ENCODE results near the gene SUSD4. TPM values are rescaled to one million over a fixed set of nuclear protein-coding genes. Genes with fewer than 3 reads are reported as not detected.
A peak's percentile ranks its signal among the peaks of the same experiment; 100 is the strongest.

The SUSD4 gene
- total RNA-seq, 4 donors from 2014 or later = 0.73 to 8.4 TPM; not detected in 2

- intact Hi-C loops (cut with DNase I; ENCODE audit: low total_unique reads) = no loop called here
- Histone ChIP-seq H3K36me3 (no peaks in the 10 kb centered on the region), H3K9me3 (no peaks in the 10 kb centered on the region), H3K27me3 (no peaks in the 10 kb centered on the region), H3K27ac (no peak overlapping the region), H3K4me3 (no peak overlapping the region), H3K4me1 (no peaks in the 10 kb centered on the region)
- TF ChIP-seq CTCF (IDR thresholded peaks at IDR 0.05) (no peak), POLR2A (IDR thresholded peaks at IDR 0.05) (no peak)
- DNase-seq = no peak
Observed at GRCh38 chr1:223378754-223379153, 14.8 kb upstream of the SUSD4 start.

GRCh38 chr1:223374064-223374610 lies 10.2 kb upstream of the SUSD4 start:
- TF ChIP-seq POLR2A (IDR thresholded peaks at IDR 0.05) = no peak
- Histone ChIP-seq H3K4me3 (no peak overlapping the region), H3K4me1 (no peaks in the 10 kb centered on the region), H3K36me3 (no peaks in the 10 kb centered on the region), H3K9me3 (no peaks in the 10 kb centered on the region), H3K27ac (no peak overlapping the region), H3K27me3 (no peaks in the 10 kb centered on the region)
- intact Hi-C loops (cut with DNase I; ENCODE audit: low total_unique reads) = no loop called here
- DNase-seq = no peak

- TF ChIP-seq POLR2A (IDR thresholded peaks at IDR 0.05) (no peak), CTCF (IDR thresholded peaks at IDR 0.05) (no peak)
- no peak for DNase-seq
- H3K27ac ChIP-seq = no peak overlapping the region
Observed at GRCh38 chr1:223364685-223365382, 858 bp upstream of the SUSD4 start.

GRCh38 chr1:223363057-223363855 lies 720 bp downstream of the SUSD4 start:
- peak overlapping the region; percentile 35 to 49 for H3K4me3 ChIP-seq
- no peaks in the 10 kb centered on the region for H3K36me3 ChIP-seq
- peaks cover 0 to 15% of the 10 kb centered on the region in 2 donors for H3K4me1 ChIP-seq
- no peak overlapping the region for H3K27ac ChIP-seq
- TF ChIP-seq POLR2A (IDR thresholded peaks at IDR 0.05) (no peak), CTCF (IDR thresholded peaks at IDR 0.05) (no peak)
- no peaks in the 10 kb centered on the region for H3K27me3 ChIP-seq
- H3K9me3 ChIP-seq = no peaks in the 10 kb centered on the region
- intact Hi-C loops (cut with DNase I; ENCODE audit: low total_unique reads) = no loop called here
- DNase-seq = no peak

More at GRCh38 chr1:223364685-223365382, 858 bp upstream of the SUSD4 start:
- no peaks in the 10 kb centered on the region for H3K9me3 ChIP-seq
- intact Hi-C loops (cut with DNase I; ENCODE audit: low total_unique reads) = no loop called here
- H3K36me3 ChIP-seq = no peaks in the 10 kb centered on the region
- peak overlapping the region in 1 of 2 donors; percentile 49 for H3K4me3 ChIP-seq
- H3K4me1 ChIP-seq = peaks cover 0 to 15% of the 10 kb centered on the region in 2 donors
- H3K27me3 ChIP-seq = no peaks in the 10 kb centered on the region

GRCh38 chr1:223358826-223359225 lies 5.2 kb downstream of the SUSD4 start:
- TF ChIP-seq CTCF (IDR thresholded peaks at IDR 0.05) = no peak
- TF ChIP-seq POLR2A (IDR thresholded peaks at IDR 0.05) = no peak
- intact Hi-C loops (cut with DNase I; ENCODE audit: low total_unique reads) = no loop called here
- H3K9me3 ChIP-seq = no peaks in the 10 kb centered on the region

More at GRCh38 chr1:223358826-223359225, 5.2 kb downstream of the SUSD4 start:
- Histone ChIP-seq H3K27ac (no peak overlapping the region), H3K4me3 (no peak overlapping the region), H3K27me3 (no peaks in the 10 kb centered on the region), H3K4me1 (peaks cover 0 to 11% of the 10 kb centered on the region in 2 donors), H3K36me3 (no peaks in the 10 kb centered on the region)
- no peak for DNase-seq

All from uterus (tissue), 4 donors.